DLD1 (cell line): ENCODE data around the gene FKBP10.
"Not testable (repeated sequence)": the region's sequence is repeated elsewhere in the genome, so short reads cannot be mapped to it uniquely, and the experiment has no call there.

Experiments
- in situ Hi-C: cut with HindIII; loops from 2 replicates; pipeline ENCODE4 v1.10.0; 2017; ENCODE audit warnings: low sequenced_read_pairs

The FKBP10 gene

DNA sequence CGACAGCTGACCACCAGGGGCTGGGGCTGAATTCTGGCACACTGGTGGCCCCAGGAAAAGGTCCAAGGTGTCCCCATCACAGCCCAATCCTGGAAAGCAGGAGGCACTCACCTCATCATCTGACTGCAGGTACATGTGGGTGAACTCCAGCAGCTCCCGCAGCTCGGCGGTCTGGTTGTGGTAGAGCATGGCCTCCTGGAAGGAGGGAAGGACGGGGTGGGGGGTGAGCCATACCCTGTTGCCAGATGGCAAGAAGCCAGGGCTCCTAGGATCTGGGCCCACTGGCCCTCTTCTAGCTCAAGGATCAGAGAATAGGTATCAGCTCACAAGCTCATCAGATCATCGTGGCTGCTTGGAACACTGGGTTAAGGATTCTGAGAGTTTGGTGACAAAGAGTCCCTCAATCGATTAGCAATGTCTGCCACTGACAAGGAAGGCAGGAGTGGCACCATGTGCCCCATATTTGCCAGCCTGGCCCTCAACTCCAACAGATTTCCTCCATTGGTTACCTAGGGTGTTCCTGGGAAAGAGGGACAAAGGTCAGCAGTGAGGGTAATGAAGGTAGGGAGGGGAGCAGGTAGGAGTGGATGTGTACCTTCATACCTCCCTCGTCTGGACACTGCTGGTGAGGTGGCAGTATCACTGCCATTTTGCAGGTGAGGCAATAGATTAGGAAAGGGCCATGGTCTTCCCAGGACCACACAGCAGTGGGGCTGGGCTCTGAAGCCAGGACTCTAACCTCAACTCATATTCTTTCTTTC is 5.9 kb upstream of the FKBP10 start:
- in situ Hi-C loops, result loop anchor here (10.0 kb wide), 1 partner anchor 82 kb away; no protein-coding TSS in a partner anchor

DNA sequence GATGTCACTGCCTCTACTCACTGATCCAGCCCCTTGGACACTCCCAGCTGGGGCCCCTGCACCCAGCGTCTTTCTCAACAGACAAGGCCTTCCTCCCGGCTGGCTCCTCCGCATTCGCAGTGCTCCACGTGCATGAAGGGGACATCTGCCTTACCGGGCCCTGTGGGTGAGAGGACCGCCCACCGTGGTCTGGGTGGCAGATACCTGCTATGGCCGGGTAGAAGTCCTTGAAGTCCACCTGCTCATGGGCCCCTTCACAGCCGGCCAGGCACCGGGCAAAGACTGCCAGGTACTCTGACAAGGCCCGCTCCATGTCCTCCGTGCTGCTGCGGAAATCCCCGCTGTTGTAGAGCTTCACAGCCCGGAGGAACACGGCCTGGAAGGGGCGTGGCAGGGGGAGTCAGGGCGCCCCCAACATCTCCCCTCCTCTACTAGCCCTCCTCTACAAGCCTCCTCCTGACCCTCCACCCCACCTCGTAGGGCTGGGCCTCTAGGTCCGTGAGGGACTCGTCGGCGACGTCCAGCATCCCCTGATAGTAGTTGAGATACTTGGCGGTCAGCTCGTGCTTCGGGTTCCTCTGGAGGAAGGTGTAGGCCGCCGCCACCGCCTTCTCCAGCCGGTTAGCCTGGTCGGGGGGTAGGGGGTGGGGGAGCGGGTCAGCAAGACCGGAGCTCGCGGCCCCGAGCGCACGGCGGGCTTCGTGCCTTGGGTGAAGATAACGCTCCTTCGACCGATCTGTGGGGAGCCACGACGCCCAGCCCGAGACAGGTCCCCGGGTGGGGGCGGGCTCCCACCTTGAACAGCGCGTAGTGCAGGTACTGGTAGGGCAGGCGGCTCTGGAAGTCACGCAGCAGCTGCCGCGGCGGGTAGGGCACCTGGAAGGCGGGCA is 1.9 kb upstream of the FKBP10 start:
- in situ Hi-C loops, result no loop called here

DNA sequence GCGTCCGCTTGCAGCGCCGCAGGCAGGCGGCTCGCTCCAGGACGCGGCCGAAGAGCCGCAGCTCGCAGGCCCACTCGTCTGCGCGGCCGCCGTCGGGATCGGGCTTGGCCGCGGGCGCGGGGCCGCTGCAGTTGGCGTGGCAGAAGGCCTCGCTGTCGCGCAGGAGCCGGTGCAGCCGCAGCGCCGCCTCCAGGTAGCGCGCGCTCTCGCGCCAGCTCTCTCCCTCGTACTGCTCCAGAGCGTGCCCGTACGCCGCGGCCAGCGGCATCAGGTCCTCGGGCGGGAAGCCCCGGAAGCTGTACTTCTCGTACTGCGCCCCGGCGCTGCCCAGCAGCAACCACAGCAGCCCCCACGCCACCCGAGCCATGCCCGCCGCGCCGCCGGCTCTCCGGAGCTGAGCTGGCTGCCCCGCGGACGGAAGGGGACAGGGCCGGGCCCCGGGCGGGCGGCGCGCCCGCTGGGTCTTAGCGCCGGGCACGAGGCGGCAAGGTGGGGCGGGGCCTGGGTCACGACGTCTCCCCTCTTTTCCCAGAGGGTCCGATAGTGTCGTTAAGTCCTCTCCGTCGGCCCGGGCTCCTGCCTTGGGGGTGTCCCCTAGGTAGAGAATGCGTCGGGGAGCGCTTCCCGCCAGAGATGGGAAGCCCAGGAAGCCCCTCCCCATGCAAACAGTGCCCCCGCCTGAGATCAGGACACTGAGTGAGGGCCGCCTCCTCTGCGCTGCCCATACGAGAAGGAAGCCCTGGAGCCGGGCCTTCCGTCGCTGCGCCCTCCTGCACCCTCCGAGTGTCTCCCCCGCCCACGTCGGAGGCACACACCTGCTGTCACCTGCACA is 1.0 kb upstream of the FKBP10 start, which contains the start of gene P3H4:
P3H4 (minus strand) TSS at position 401 of the 832 bp plus-strand sequence; CDS start at position 367, 34 bp downstream.
- in situ Hi-C loops, result no loop called here

DNA sequence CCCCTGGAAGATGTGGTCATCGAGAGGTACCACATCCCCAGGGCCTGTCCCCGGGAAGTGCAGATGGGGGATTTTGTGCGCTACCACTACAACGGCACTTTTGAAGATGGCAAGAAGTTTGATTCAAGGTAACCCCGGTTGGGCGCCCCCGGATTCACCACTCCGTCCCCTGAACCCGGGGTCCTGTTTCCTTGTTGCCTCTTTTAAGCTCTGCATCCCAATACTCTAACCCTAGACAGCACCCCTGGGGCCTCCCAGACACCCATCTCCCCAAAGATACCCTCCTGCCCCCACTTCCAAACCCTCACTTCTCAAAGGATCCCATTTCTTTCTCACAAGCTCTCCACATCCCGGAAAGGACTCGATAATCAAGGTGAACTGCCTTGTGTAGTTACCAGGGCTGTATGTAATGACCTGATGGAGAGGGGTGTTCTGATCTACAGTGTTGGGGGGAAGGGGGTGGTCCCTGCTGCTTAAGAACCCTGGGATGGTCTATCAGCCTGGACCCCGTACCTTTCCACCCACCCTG is 412 bp downstream of the FKBP10 start:
- in situ Hi-C loops, result no loop called here

DNA sequence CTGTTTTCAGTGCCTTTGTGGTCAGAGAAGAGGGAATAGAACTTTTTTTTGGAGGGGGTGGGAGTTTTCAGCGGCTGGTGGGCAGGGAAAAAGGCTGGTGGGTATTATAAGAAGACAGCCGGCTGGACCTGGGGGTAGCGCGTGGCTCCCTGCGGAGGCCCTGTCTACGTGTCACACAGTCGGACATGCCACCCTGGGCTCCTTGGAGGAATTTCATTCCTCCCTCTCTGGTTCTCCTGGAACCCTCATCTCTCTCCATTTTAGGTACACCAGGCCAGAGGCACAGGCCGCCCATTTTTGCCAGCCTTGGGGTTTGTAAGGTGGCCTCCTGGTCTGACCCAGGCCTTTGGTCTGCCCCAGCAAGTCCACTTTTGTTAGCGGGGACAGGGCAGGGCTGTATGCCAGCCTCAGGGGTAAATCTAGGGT is 908 bp downstream of the FKBP10 start:
- in situ Hi-C loops, result no loop called here

DNA sequence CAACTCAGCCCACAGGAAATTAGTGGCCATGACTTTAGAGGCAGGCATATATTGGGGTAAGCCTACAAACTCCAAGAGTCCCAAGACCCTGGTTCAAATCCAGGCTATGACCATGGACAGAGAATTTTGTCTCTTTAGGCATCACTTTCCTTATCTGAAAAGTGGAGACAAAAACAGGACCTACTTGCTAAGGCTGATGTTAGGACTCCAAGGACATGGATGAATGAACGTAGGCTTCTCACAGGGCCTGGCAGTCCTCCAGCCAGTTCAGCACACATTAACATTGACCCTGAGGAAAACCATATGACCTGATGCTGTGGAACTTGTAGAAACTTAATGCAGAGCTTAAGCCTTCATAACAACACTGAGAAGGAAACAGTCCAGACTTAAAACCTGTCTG is 1.4 kb downstream of the FKBP10 start:
- in situ Hi-C loops, result no loop called here

DNA sequence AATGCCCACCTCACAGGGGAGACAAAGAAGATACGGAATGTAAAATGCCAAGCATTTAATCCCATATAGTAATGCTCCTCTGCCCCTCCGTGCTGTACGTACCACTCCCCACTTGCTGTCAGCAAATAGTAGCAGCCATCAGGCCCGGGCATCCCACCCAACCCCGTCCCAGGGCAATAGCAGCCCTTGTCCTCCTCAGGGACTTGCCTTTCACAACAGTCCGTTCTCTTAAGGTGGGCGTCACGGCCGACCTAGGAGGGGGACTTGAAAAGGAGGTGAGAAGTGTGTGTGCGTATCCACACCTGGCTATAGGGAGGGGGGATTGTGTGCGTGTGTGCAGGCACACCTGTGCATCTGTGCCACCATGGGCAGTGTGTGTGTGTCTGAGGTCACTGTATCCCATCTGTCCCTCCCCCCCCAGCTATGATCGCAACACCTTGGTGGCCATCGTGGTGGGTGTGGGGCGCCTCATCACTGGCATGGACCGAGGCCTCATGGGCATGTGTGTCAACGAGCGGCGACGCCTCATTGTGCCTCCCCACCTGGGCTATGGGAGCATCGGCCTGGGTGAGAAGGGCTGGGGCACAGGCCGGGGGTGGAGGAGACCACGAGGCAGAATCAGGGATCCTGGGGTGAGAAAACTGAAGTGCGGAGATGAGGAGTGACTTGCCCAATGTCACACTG is 4.0 kb downstream of the FKBP10 start:
- in situ Hi-C loops, result no loop called here

DNA sequence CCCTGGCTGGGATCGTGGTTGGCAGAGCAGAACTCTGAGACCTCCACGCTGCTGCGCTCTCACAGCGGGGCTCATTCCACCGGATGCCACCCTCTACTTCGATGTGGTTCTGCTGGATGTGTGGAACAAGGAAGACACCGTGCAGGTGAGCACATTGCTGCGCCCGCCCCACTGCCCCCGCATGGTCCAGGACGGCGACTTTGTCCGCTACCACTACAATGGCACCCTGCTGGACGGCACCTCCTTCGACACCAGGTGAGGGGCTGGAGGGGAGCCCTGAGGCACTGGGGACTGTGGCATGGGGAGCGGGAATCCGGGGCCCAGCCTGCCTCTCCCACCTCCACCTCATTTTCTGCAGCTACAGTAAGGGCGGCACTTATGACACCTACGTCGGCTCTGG is 5.2 kb downstream of the FKBP10 start:
- in situ Hi-C loops, result no loop called here

DNA sequence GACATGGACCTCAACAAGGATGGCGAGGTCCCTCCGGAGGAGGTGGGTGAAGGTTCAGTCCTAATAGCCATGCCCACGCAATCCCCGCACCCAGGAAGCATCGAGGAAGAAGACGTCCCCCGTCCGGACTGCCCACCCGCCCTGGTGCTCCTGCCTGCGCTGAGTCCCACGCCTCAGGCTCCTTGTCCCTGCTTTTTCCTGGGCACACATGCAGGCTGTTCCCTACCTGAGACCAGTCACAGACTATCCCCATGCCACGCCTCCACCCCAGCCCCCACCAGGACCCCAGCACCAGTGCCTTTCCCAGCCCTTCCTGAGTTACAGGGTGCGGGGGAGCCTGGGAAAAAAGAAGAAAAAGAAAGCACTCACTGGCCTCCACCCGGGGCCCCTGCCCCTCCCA is 9.0 kb downstream of the FKBP10 start:
- in situ Hi-C loops, result no loop called here

DNA sequence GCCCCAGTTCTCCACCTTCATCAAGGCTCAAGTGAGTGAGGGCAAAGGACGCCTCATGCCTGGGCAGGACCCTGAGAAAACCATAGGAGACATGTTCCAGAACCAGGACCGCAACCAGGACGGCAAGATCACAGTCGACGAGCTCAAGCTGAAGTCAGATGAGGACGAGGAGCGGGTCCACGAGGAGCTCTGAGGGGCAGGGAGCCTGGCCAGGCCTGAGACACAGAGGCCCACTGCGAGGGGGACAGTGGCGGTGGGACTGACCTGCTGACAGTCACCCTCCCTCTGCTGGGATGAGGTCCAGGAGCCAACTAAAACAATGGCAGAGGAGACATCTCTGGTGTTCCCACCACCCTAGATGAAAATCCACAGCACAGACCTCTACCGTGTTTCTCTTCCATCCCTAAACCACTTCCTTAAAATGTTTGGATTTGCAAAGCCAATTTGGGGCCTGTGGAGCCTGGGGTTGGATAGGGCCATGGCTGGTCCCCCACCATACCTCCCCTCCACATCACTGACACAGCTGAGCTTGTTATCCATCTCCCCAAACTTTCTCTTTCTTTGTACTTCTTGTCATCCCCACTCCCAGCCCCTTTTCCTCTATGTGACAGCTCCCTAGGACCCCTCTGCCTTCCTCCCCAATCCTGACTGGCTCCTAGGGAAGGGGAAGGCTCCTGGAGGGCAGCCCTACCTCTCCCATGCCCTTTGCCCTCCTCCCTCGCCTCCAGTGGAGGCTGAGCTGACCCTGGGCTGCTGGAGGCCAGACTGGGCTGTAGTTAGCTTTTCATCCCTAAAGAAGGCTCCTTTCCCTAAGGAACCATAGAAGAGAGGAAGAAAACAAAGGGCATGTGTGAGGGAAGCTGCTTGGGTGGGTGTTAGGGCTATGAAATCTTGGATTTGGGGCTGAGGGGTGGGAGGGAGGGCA is 9.7 kb downstream of the FKBP10 start:
- in situ Hi-C loops, result no loop called here

DNA sequence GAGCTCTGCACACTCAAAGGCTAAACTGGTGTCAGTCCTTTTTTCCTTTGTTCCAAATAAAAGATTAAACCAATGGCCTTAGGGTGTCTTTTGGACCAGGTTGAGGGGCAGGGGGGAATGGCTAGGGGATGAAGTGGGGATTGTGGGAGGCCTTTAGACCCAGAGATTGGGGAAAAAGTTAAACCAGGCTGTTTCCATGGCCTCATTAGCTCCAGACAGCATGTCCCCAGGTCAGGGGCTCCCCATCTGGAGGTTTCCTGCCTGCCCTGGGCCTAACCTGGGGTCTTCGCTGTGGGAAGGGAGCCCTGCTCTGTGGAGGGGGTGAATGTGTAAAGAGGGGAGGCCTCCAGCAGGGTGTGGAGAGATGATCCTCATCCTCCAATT is 10.3 kb downstream of the FKBP10 start:
- in situ Hi-C loops, result no loop called here

DNA sequence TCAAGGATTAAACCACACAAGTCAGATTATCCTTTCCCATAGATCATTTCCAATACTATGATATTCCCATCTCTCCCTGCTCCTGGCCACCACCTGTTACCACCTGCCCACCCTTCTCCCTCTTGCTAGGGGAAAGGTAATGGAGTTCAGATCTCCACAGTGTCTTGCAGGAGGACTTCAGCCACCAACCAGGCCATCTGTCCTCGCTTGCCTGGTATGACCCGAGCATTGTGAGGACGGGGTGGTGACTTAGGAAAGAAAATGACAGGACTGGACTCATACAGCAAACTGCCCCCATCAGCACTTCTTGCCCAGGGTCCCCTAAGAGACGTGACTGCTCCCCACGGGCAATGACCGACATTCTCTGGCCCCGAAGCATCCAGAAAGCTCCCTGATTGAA is 10.8 kb downstream of the FKBP10 start:
- in situ Hi-C loops, result no loop called here

DNA sequence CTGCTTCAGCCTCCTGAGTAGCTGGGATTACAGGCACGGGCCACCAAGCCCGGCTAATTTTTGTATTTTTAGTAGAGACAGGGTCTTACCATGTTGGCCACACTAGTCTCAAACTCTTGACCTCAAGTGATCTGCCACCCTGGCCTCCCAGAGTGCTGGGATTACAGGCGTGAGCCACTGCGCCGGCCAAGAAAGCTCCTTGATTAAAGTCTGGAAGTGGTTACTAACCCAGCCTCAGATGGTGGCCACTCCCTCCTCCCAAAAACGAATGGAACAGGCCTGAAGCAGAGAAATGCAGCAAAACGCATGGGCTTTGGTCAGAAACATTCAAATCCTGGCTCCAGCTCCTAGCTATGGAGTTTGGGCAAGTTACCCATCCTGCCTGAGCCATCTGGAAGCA is 11.3 kb downstream of the FKBP10 start:
- in situ Hi-C loops, result no loop called here

DNA sequence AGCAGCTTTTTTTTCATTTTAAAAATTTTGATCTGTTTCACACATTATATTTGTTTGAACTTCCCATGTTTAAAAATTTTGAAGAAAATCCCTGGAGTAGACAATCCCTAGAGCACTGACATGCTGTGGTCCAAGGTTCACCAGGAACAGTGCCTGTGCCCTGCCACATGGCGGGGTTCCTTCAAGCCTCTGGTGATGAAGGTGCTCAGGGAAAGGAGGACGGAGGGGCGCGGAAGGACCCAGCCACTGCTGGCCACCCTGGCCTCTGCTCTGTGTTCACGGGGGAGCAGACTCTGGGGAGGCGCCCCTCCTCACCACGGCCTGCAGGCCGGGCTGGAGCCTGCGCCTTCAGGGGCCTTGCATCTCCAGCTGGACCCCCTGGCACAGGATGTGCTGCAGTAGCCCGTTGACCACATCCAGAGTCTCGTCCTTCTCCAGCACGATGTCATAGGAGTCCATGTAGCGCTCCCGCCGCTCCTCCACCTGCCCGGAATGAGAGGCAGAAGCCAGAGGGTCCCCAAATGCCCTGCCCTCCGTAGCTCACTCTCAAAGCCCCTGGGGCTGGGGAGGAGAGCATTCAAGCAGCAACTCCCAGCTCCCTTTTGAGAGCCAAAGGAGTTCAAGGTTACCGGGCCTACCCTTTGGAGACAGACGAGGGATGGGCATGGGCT is 12.5 kb downstream of the FKBP10 start:
- in situ Hi-C loops, result no loop called here

DNA sequence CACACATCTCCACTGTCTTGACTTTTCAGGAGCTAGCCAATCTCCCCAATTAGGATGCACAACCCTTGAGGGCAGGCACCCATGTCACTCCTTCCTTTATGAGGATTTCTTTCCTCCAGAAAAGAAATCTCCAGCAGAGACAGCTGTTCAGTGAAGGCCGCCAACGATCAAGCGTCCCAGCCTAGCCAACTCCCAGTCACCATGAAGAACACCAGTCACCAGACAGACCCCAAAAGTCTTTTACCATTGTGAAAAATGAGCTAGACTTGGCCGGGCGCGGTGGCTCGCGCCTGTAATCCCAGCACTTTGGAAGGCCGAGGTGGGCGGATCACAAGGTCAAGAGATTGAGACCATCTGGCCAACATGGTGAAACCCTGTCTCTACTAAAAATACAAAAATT is 17.2 kb downstream of the FKBP10 start:
- in situ Hi-C loops, result not testable (repeated sequence)

DNA sequence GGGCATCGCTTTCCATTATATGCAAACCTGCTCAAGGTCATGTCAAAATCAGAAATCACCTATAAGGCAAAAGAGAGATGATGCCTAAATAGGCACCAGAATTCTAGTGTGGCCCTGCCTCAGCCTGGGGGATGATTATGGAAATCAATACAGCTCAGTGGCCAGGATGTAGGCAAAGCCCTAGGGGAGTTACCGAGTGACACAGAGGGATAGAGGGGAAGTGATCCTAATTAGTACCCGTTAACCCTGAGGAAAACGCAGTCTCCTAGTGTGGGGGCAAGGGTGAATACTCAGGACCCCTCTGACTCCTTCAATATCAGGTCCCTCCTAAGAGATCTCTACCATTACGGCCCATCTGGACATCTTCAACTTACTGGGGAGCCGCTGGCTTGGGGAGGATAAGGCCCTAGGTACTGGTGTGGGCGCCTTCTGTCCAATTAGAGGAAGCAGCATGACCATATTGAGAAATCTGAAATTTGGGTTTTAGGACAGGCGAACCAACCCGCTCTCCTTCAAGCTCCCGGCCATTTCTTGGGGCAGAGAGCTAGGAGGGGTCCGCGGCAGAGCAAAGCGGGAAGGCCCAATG is 22.5 kb downstream of the FKBP10 start:
- in situ Hi-C loops, result no loop called here

DNA sequence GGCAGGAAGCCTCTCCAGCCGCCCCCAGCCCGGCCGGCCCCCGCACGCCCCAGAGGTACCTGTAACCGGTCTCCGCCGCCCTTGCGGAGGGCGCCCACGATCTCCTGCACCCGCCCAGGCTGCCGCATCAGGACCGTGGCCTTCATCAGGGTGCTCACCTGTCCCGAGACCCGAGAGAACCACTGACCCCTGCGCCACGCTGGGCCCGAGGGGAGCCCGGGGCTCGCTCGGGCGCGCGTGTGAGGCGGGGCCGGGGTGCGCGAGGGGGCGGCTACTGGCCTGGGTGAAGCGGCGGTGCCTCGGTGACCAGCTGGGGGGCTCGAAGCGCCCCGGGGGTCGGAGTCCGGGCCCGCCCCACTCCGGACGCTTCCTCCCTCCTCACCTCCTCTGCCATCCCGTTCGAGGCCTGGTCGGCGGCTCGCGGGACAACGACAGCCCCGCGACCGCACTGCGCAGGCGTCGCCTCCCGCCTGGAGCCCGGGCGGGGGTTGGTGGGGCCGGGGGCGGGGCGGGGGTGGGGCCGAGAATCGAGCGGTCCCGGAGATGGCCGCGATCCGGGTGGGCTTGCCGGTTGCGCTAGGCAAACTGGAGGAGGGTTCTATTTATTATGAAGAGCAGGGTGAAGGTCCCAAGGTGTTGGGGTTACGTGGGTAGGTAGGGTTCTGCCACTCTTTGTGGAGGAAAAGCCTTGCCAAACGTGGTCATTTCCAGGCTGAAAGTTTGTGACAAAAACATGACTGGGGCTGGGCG is 23.2 kb downstream of the FKBP10 start, which contains the start of gene NT5C3B:
NT5C3B (minus strand) TSS at position 433 of the 750 bp plus-strand sequence; CDS start at position 394, 39 bp downstream.
- in situ Hi-C loops, result no loop called here
